Tracheal epithelial cell (primary cell): ENCODE results near the gene HERC6. TPM values are rescaled to one million over a fixed set of nuclear protein-coding genes. Genes with fewer than 3 reads are reported as not detected.

ENCODE experiments used
- total RNA-seq: library from RNA; depleted of rRNA; stranded (reverse); fragments of >200 nt; gene quantifications from 2 replicates; pipeline ENCODE4 v1.2.1, GENCODE V29; 2014

The HERC6 gene
- total RNA-seq: 0.43 and 13.0 TPM in 2 replicates

DNA sequence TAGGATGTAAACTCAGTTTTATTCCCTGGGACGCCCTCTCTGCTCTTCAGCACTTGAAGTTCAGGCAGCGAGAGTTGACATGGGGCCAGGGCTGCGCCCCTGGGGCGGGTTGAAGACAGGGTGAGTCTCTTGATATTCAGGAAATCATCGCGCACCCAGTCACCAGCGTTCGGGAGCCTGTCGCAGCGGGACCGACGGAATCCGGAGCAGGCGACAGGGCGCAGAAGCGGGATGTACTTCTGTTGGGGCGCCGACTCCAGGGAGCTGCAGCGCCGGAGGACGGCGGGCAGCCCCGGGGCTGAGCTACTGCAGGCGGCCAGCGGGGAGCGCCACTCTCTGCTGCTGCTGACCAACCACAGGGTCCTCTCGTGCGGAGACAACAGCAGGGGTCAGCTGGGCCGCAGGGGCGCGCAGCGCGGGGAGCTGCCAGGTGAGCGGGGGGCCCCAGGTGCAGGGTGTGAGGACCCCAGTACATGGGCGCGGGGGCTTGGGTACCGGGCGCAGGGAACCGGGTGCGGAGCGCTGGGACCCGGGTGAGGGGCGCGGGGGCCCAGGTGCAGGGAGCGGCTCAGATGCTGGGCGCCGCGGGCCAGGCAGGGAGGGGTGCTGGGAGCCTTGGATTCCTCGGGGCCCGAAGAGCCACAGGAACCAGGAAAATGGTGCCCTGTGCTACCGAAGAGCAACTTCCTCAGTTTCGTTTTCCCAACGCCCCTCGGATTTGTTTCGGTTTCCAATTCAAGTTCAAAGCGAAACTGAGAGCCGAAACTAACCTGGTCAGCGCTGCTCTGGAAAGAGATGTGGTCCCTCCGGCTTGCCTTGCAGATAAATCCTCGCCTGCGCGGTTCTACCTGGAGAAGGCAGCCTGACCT, at the start of gene HERC6:
Gene HERC6, plus strand, starts transcription at position 162 of the 869 bp plus-strand sequence. Its CDS starts 70 bp downstream, at position 232.

GRCh38 chr4:88456670-88457306, 78.1 kb downstream of the HERC6 start, which contains the start of gene HERC5:
HERC5 (plus strand) TSS chr4:88457119; CDS start chr4:88457270, 151 bp downstream.

Other genes with a start within 250 kb of the HERC6 start
- gene ABCG2, start 220.2 kb upstream of the HERC6 start, total RNA-seq: under 0.01 and 0.96 TPM in 2 replicates
- 5.1 and 10.4 TPM in 2 replicates for gene PPM1K, start 94.3 kb upstream of the HERC6 start, total RNA-seq
- 2.2 TPM in 1 of 2 replicates, not detected in the other for gene HERC5, start 78.3 kb downstream of the HERC6 start, total RNA-seq
- gene PYURF, start 144.9 kb downstream of the HERC6 start, total RNA-seq: 58.1 and 81.6 TPM in 2 replicates
- 32.8 and 37.1 TPM in 2 replicates for gene HERC3, start 213.6 kb downstream of the HERC6 start, total RNA-seq